Gastrocnemius medialis (tissue), 4 donors: Measurements from ENCODE around the gene TMEM229B.

ENCODE experiments used
- POLR2A ChIP-seq, 2 donors: fragments of 450-650 bp; IDR thresholded peaks; one replicate each; pipeline ENCODE4 v1.6.1; 2017; ENCODE audit warnings: antibody characterized with exemption in 2 of 2, mild to moderate bottlenecking in 2 of 2, moderate library complexity in 2 of 2
- TF ChIP-seq, protein P1 (sequence below), 5 experiments: fragments of 450-650 bp in 3 of 5; fragments of 200-600 bp in 2 of 5; sonication (generic) in 2 of 5; IDR thresholded peaks in 4 of 5; conservative IDR thresholded peaks in 1 of 5; 1 replicate in 4 of 5; 2 replicates in 1 of 5; pipeline ENCODE4 v1.5.1; 2016 to 2019; ENCODE audit warnings: antibody characterized with exemption in 5 of 5, mild to moderate bottlenecking in 3 of 5, moderate library complexity in 3 of 5

- TF ChIP-seq, protein P1, sequence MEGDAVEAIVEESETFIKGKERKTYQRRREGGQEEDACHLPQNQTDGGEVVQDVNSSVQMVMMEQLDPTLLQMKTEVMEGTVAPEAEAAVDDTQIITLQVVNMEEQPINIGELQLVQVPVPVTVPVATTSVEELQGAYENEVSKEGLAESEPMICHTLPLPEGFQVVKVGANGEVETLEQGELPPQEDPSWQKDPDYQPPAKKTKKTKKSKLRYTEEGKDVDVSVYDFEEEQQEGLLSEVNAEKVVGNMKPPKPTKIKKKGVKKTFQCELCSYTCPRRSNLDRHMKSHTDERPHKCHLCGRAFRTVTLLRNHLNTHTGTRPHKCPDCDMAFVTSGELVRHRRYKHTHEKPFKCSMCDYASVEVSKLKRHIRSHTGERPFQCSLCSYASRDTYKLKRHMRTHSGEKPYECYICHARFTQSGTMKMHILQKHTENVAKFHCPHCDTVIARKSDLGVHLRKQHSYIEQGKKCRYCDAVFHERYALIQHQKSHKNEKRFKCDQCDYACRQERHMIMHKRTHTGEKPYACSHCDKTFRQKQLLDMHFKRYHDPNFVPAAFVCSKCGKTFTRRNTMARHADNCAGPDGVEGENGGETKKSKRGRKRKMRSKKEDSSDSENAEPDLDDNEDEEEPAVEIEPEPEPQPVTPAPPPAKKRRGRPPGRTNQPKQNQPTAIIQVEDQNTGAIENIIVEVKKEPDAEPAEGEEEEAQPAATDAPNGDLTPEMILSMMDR (IDR thresholded peaks at IDR 0.05 in 4 of 5, conservative IDR thresholded peaks at IDR 0.05 in 1 of 5) = no peak
- TF ChIP-seq POLR2A (IDR thresholded peaks at IDR 0.05) = no peak
These were observed 20.4 kb upstream of the TMEM229B start for GRCh38 chr14:67508956-67509355.
